HL-60/S4 treated with retinoic acid at 250 ng/mL for 4 days and 3 days (cell line): Measurements from ENCODE around the gene DIMT1.

ENCODE experiments used
- in situ Hi-C: fragments of 300-500 bp; cut with MboI; formaldehyde crosslinking; loops from 2 replicates; pipeline ENCODE4 v1.7.0; 2022; ENCODE audit warnings: low sequenced_read_pairs

Gene DIMT1

GRCh38 chr5:62372600-62372999 lies 31.1 kb downstream of the DIMT1 start:
- in situ Hi-C loops: no loop called here

GRCh38 chr5:62371409-62371808 lies 32.3 kb downstream of the DIMT1 start:
- in situ Hi-C loops: no loop called here

DNA sequence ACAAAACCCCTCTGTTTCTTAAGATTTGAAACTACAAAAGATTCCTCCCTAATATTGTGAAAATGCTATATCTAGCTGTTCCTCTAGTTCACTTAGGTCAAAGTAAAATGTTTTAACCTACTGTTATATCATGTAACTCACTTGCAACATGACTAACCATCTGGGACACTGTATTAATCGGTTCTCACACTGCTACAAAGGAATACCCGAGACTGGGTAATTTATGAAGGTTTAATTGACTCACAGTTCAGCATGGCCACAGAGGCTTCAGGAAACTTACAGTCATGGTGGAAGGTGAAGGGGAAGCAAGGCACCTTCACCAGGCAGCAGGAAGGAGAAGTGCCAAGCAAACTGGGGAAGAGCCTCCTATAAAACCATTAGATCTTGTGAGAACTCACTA lies 34.7 kb downstream of the DIMT1 start:
- in situ Hi-C loops: no loop called here

DNA sequence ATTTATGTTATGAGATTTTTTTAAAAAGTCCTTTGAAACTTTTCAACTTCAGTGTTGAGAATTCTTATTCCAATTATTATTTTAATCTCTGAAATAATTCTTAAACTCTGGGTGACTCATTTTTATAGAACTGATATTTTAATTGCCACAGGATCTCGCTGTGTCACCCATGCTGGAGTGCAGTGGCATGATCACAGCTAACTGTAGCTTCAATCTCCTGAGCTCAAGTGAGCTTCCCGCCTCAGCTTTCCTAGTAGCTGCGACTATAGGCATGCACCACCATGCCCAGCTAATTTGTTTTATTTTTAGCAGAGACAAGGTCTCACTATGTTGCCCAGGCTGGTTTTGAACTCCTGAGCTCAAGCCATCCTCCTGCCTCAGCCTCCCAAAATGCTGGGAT lies 41.0 kb downstream of the DIMT1 start:
- in situ Hi-C loops: no loop called here

DNA sequence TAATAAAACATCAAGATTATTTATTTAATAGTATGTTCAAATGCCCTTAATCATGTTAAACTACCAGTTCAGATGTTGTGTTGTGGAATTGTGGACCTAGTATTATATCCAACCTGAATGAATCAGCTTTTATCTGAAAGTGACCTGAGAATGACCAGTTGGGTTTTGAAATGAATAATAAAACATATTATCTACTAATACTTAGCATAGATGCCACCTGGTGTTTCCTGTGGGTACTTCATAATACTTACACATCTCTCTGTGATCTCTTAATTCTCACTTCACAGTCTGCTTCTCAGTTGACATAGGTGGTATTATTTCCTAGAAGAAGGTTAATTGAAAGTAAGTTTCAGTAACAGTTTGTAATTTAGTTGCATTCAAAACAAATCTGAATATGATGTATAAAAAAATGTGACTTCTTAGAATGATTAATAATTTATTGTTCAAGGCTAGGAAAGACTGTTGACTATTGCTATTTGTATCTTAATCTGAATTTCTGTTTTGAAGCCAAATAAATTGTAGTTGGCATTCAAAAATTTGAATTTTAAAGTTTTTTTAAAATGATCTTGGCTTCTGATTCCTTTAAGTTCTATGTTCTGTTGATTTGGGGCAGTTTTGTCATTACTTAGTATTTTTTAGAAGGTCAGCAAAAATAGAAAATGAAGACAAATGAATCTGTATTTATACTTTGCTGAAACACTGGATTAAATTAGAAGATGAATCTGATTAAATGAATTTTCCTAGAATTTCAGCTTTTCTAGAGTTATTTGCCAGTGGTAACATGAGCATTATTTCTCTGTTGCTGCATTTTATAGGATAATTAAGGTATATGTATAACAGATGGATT lies 49.5 kb downstream of the DIMT1 start:
- in situ Hi-C loops: no loop called here

DNA sequence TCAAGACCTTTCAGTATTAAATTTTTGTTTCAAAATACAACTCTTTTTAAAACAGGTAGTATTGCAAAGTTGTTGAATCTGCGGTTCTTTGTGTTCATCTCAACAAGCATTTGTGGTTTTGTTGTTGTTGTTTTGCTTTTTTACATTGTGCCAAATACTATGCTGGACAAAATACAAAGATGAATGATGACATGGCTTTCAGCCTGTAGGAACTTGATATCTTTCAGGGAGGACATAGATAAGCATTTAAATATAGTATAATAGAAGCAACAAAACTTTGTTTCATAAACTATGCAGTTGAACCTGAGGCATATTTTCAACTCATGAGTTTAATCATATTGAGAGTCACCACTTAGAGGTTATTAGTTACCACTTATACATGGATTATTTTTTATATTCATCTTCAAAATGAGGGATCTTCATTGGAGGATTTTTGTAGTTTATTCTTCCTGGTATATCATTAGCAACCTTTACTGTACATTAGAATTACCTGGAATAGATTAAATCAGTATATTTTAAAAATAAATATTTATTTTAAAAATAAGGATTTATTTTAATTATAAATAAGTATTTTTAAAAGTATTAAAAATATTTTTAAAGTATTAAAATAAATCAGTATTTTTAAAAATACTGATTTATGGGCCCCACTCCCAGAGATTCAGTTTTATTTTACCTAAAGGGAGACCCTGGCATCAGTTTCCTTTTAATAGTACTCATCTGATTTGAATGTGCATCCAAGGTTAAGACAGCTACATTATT lies 54.8 kb downstream of the DIMT1 start:
- in situ Hi-C loops: no loop called here

DNA sequence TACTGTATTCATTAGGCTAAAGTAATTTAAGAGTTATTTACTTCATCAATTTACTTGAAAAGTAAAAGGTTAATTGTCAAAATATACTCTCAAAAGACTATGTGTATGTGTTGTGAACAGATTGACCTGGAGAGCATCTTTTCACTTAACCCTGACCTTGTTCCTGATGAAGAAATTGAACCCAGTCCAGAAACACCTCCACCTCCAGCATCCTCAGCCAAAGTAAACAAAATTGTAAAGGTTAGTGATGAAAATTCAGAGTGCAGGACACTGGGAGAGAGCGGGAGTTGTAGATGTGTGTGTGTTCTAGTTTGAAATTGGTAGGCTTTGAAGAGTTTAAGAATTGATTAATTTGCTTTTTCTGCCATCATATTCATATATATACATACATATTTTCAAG lies 55.8 kb downstream of the DIMT1 start:
- in situ Hi-C loops: no loop called here

DNA sequence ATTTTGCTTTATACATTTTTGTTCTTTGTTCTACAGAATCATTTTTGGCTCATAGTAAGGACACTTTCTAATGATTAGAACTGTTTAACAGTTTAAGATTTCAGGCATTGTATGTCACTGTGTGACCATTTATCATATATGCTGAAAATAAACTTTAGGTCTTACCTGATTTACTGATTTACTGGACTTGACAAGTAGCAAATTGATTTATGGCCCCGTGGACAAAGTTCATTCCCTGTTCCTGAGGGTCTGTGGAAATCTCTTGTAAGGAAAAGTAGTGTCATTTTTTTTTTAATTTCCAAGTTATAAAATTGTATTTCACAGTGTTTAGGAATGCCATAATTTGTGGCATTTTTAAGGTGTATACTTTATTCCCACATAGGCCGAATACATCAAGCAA lies 57.0 kb downstream of the DIMT1 start:
- in situ Hi-C loops: no loop called here

GRCh38 chr5:62343428-62343827 lies 60.3 kb downstream of the DIMT1 start:
- in situ Hi-C loops: no loop called here

- in situ Hi-C loops: no loop called here
These were observed 61.2 kb downstream of the DIMT1 start for GRCh38 chr5:62342476-62342837.

GRCh38 chr5:62341783-62342475 lies 61.8 kb downstream of the DIMT1 start:
- in situ Hi-C loops: no loop called here

DNA sequence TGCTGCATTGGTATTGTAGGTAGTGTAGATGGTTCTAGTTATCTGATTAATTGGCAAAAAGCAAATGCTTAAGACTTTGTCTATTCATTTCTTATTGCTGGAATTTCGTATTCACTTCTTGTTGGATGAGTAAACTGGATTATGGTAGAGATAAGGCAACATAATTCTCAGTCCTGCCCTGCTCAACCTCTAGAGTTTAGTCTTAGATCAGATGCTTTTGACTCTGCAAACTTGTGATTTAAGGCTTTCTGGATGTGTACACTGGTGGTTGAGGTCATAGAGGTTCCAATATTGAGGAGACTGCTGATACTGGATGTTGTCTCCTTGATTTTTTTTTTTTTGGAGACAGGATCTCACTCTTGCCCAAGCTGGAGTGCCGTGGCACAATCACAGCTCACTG lies 62.7 kb downstream of the DIMT1 start:
- in situ Hi-C loops: no loop called here

- in situ Hi-C loops: no loop called here
These were observed 63.3 kb downstream of the DIMT1 start for GRCh38 chr5:62340392-62340791.
